IPS-18a (cell line): ENCODE results near the gene PIGT.

Experiments
- H3K27ac ChIP-seq: one replicate; pipeline ENCODE4 v1.5.1; 2013; ENCODE audit warnings: low read length
- H3K27me3 ChIP-seq: one replicate; pipeline ENCODE4 v1.6.1; 2013; ENCODE audit warnings: mild to moderate bottlenecking, low read length; ENCODE audit not compliant: control insufficient read depth, insufficient read depth
- H3K36me3 ChIP-seq: one replicate; pipeline ENCODE4 v1.6.1; 2013; ENCODE audit warnings: low read depth, low read length; ENCODE audit not compliant: control insufficient read depth
- H3K4me1 ChIP-seq: one replicate; pipeline ENCODE4 v1.6.1; 2013; ENCODE audit warnings: low read depth, low read length; ENCODE audit not compliant: control insufficient read depth
- H3K4me3 ChIP-seq: one replicate; pipeline ENCODE4 v1.5.1; 2013; ENCODE audit warnings: low read length
- H3K9ac ChIP-seq: one replicate; pipeline ENCODE4 v1.6.1; 2013; ENCODE audit warnings: mild to moderate bottlenecking, low read length, moderate library complexity
- H3K9me3 ChIP-seq: one replicate; pipeline ENCODE4 v1.6.1; 2013; ENCODE audit warnings: low read depth, low read length; ENCODE audit not compliant: control insufficient read depth

The PIGT gene

GRCh38 chr20:45419188-45420091 lies 3.5 kb downstream of the PIGT start:
- Histone ChIP-seq H3K27me3 (no peaks in the 10 kb centered on the region), H3K27ac (no peak overlapping the region), H3K4me3 (no peak overlapping the region), H3K9me3 (no peaks in the 10 kb centered on the region), H3K4me1 (peaks cover 3% of the 10 kb centered on the region), H3K9ac (no peak overlapping the region), H3K36me3 (peaks cover 43% of the 10 kb centered on the region)

- Histone ChIP-seq H3K27me3 (no peaks in the 10 kb centered on the region), H3K4me1 (peaks cover 3% of the 10 kb centered on the region), H3K36me3 (peaks cover 46% of the 10 kb centered on the region), H3K9ac (no peak overlapping the region), H3K27ac (no peak overlapping the region), H3K9me3 (no peaks in the 10 kb centered on the region), H3K4me3 (no peak overlapping the region)
These were observed 4.2 kb downstream of the PIGT start for GRCh38 chr20:45420125-45420524.

- H3K4me1 ChIP-seq: no peaks in the 10 kb centered on the region
- H3K9me3 ChIP-seq: no peaks in the 10 kb centered on the region
- H3K27ac ChIP-seq: no peak overlapping the region
- no peak overlapping the region for H3K9ac ChIP-seq
- no peak overlapping the region for H3K4me3 ChIP-seq
- H3K27me3 ChIP-seq: no peaks in the 10 kb centered on the region
- peaks cover 46% of the 10 kb centered on the region for H3K36me3 ChIP-seq
These were observed 7.8 kb downstream of the PIGT start for GRCh38 chr20:45423700-45424099.

GRCh38 chr20:45425561-45425960 lies 9.6 kb downstream of the PIGT start:
- Histone ChIP-seq H3K27ac (no peak overlapping the region), H3K36me3 (peaks cover 30% of the 10 kb centered on the region), H3K9ac (no peak overlapping the region), H3K4me3 (no peak overlapping the region), H3K27me3 (no peaks in the 10 kb centered on the region), H3K9me3 (no peaks in the 10 kb centered on the region), H3K4me1 (no peaks in the 10 kb centered on the region)

GRCh38 chr20:45426320-45427016 lies 10.5 kb downstream of the PIGT start:
- Histone ChIP-seq H3K4me1 (no peaks in the 10 kb centered on the region), H3K9ac (no peak overlapping the region), H3K27me3 (no peaks in the 10 kb centered on the region), H3K4me3 (no peak overlapping the region), H3K36me3 (peaks cover 21% of the 10 kb centered on the region), H3K27ac (no peak overlapping the region), H3K9me3 (no peaks in the 10 kb centered on the region)

- no peak overlapping the region for H3K9ac ChIP-seq
- H3K4me3 ChIP-seq: no peak overlapping the region
- no peak overlapping the region for H3K27ac ChIP-seq
- no peaks in the 10 kb centered on the region for H3K4me1 ChIP-seq
- H3K36me3 ChIP-seq: peaks cover 13% of the 10 kb centered on the region
- no peaks in the 10 kb centered on the region for H3K9me3 ChIP-seq
- H3K27me3 ChIP-seq: no peaks in the 10 kb centered on the region
These were observed 11.6 kb downstream of the PIGT start for GRCh38 chr20:45427236-45428149.

GRCh38 chr20:45429618-45430017 lies 13.7 kb downstream of the PIGT start:
- H3K36me3 ChIP-seq: peaks cover 1% of the 10 kb centered on the region
- H3K4me1 ChIP-seq: no peaks in the 10 kb centered on the region
- no peaks in the 10 kb centered on the region for H3K27me3 ChIP-seq
- no peaks in the 10 kb centered on the region for H3K9me3 ChIP-seq
- H3K4me3 ChIP-seq: no peak overlapping the region
- no peak overlapping the region for H3K9ac ChIP-seq
- H3K27ac ChIP-seq: no peak overlapping the region

- no peak overlapping the region for H3K9ac ChIP-seq
- no peaks in the 10 kb centered on the region for H3K4me1 ChIP-seq
- H3K27me3 ChIP-seq: peaks cover 7% of the 10 kb centered on the region
These were observed 16.4 kb downstream of the PIGT start for GRCh38 chr20:45432294-45432693.

GRCh38 chr20:45433316-45433715 lies 17.4 kb downstream of the PIGT start:
- H3K27me3 ChIP-seq: peaks cover 7% of the 10 kb centered on the region
- H3K27ac ChIP-seq: no peak overlapping the region
- no peak overlapping the region for H3K4me3 ChIP-seq
- H3K36me3 ChIP-seq: no peaks in the 10 kb centered on the region
- no peaks in the 10 kb centered on the region for H3K4me1 ChIP-seq
- H3K9ac ChIP-seq: no peak overlapping the region
- H3K9me3 ChIP-seq: no peaks in the 10 kb centered on the region

More at GRCh38 chr20:45432294-45432693, 16.4 kb downstream of the PIGT start:
- H3K36me3 ChIP-seq: no peaks in the 10 kb centered on the region
- no peak overlapping the region for H3K4me3 ChIP-seq
- H3K27ac ChIP-seq: no peak overlapping the region
- H3K9me3 ChIP-seq: no peaks in the 10 kb centered on the region

- Histone ChIP-seq H3K9me3 (no peaks in the 10 kb centered on the region), H3K27me3 (peaks cover 7% of the 10 kb centered on the region), H3K9ac (no peak overlapping the region), H3K4me1 (no peaks in the 10 kb centered on the region), H3K27ac (no peak overlapping the region), H3K36me3 (no peaks in the 10 kb centered on the region), H3K4me3 (no peak overlapping the region)
These were observed 18.0 kb downstream of the PIGT start for GRCh38 chr20:45433976-45434375.
